Activated T-helper 17 cell treated with anti-CD3 and anti-CD28 coated beads, Interleukin-2, amount 50 U/mL, for 72 hours (primary cell): ENCODE data around the gene PPP6C. TPM values are rescaled to one million over a fixed set of nuclear protein-coding genes. Genes with fewer than 3 reads are reported as not detected.

ENCODE experiments used
- ATAC-seq: fragments of 150-1000 bp; cut with Tn5 transposase; replicated peaks from 2 replicates; pipeline ENCODE4 v1.10.0; 2021; ENCODE audit warnings: mild to moderate bottlenecking, moderate library complexity
- H3K27ac Mint-ChIP-seq: one replicate; pipeline ENCODE4 v1.8.0; 2022; ENCODE audit warnings: mixed read lengths
- H3K27me3 Mint-ChIP-seq: one replicate; pipeline ENCODE4 v1.8.0; 2022; ENCODE audit warnings: mixed read lengths
- H3K36me3 Mint-ChIP-seq: one replicate; pipeline ENCODE4 v1.8.0; 2022; ENCODE audit warnings: low read depth, mild to moderate bottlenecking, mixed read lengths
- H3K4me1 Mint-ChIP-seq: one replicate; pipeline ENCODE4 v1.8.0; 2022; ENCODE audit warnings: mixed read lengths
- H3K4me3 Mint-ChIP-seq: one replicate; pipeline ENCODE4 v1.8.0; 2022; ENCODE audit warnings: mild to moderate bottlenecking, mixed read lengths
- H3K9me3 Mint-ChIP-seq: one replicate; pipeline ENCODE4 v1.8.0; 2022; ENCODE audit warnings: mixed read lengths
- total RNA-seq, 2 donors: library from RNA; stranded (reverse); gene quantifications; one replicate each; pipeline ENCODE4 v1.2.3, GENCODE V29; 2022

Gene PPP6C
- total RNA-seq, 2 donors from 2014 or later = 26.6 to 55.2 TPM

DNA sequence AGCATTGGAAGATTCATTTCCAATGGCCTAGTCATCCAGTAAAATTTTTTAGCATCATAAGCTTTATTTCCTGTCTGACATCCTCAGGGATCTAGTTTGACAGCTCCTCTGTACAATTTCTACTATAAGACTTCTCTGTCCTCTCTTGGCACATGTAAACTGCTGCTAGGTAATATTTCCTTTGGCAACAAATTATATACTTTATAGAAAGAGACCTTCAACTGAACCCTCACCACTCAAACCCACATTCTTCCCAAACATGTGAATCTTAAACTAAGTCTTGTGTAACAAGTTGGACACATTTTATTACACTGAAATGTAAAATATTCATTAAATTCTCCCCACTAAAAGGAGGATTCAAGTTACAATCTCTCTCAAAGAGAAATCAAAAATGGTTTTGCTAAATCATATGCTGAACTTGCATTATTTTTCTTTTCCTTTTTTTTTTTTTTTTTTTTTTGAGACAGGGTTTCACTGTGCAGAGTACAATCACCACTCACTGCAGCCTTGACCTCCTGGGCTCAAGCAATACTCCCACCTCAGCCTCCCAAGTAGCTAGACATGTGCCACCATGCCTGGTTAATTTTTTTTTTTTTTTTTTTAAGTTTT is 83.2 kb downstream of the PPP6C start:
- H3K27me3 Mint-ChIP-seq = no peaks in the 10 kb centered on the region
- no peaks in the 10 kb centered on the region for H3K36me3 Mint-ChIP-seq
- no peak overlapping the region for H3K27ac Mint-ChIP-seq
- H3K4me1 Mint-ChIP-seq = peaks cover 6% of the 10 kb centered on the region
- ATAC-seq = no peak
- no peak overlapping the region for H3K4me3 Mint-ChIP-seq
- H3K9me3 Mint-ChIP-seq = no peaks in the 10 kb centered on the region

DNA sequence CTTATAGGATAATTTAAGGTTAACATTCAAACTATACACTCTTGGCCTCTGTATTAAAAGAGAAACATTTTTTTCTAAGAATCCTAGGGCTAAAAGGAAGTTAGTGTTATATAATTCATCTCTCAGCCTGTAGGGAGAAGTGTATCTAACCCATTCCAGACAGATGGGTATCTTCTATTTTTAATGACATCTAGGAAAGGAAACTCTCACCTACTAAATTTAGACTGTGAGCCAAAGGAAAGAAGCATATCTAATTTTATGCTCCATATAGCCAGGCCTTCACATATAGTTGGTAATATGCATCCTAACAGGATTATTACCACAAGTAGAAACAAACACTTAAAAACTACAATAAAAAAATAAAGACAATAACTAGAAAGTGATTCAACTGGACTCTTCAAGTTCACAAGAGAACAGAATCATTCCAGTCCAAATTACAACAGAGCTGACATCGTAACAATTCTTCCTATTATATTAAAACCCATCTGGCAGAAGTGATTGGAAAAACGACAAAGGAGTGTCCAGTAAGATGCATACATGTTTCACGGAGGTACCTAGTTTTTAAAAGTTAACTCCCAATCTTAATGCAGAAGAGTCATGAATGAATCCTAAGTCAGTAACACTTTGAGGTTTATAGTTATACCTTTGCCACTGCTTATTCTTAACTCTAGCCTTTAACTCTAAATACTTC is 85.7 kb downstream of the PPP6C start:
- no peak for ATAC-seq
- Mint-ChIP-seq H3K4me3 (no peak overlapping the region), H3K4me1 (peaks cover 6% of the 10 kb centered on the region), H3K9me3 (no peaks in the 10 kb centered on the region), H3K27ac (no peak overlapping the region), H3K36me3 (no peaks in the 10 kb centered on the region), H3K27me3 (no peaks in the 10 kb centered on the region)

DNA sequence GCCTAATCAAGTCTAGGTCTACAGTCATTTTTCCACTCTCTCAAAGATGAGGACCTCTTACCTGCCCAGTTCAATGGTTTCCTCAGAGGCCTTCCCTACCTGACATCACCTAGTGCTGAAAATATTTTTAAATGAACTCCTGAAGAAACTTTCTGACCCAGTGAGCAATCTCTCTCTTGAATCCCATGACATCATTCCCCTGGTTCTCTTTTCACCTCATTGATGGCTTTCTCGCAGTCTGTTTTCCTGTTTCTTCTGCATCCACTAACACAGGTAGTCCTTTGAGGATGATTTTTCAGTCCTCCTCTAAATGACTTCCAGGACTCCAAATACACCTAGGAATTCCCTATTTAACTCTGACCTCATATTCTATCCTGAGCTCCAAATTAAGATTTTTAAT is 86.6 kb downstream of the PPP6C start:
- Mint-ChIP-seq H3K9me3 (no peaks in the 10 kb centered on the region), H3K27ac (no peak overlapping the region), H3K36me3 (no peaks in the 10 kb centered on the region), H3K4me1 (peaks cover 6% of the 10 kb centered on the region), H3K4me3 (no peak overlapping the region), H3K27me3 (no peaks in the 10 kb centered on the region)
- no peak for ATAC-seq

DNA sequence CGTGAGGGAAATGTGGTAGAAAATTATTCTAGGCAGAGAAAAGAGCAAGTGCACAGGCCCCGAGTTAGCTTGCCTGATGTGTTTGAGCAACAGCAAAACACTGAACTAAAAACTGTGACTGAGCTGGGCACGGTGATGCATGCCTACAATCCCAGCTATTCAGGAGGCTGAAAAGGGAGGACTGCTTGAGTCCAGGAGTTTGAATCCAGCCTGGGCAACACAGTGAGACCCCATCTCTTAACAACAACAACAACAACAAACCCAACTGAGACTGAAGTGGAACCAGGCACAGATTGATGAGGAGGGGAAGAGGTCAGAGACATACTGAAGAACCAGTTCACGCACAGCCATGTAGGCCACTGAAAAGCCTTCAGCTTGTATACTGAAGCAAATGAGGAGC is 88.8 kb downstream of the PPP6C start:
- no peak overlapping the region for H3K4me3 Mint-ChIP-seq
- no peaks in the 10 kb centered on the region for H3K9me3 Mint-ChIP-seq

DNA sequence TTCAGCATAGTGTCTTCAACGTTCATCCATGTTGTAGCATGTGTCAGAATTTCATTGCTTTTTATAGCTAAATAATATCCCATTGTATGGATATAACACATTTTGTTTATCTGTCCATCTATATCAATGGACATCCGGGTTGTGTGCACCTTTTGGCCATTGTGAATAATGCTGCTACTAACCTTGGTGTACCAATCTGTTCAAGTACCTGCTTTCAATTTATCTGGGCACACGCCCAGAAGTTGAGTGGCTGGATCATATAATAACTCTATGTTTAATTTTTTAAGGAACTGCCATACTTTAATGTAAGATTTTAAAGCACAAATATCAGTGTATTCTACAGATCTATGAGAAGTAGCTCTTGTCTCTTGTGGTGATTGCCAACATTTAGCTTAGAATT is 89.8 kb downstream of the PPP6C start:
- Mint-ChIP-seq H3K9me3 (no peaks in the 10 kb centered on the region), H3K4me3 (no peak overlapping the region)

More for the DNA sequence above, 88.8 kb downstream of the PPP6C start:
- no peak for ATAC-seq
- Mint-ChIP-seq H3K27ac (no peak overlapping the region), H3K36me3 (no peaks in the 10 kb centered on the region), H3K27me3 (no peaks in the 10 kb centered on the region), H3K4me1 (peaks cover 6% of the 10 kb centered on the region)

More for the DNA sequence above, 89.8 kb downstream of the PPP6C start:
- Mint-ChIP-seq H3K36me3 (no peaks in the 10 kb centered on the region), H3K27ac (no peak overlapping the region), H3K27me3 (no peaks in the 10 kb centered on the region), H3K4me1 (peaks cover 6% of the 10 kb centered on the region)
- ATAC-seq = no peak

Other genes with a start within 250 kb of the PPP6C start
- gene GOLGA1, start 248.7 kb downstream of the PPP6C start, total RNA-seq = 10 to 100 TPM; 19.7 to 39.8 TPM
- 10 to 100 TPM in 1 of 2 donors, 1 to 10 TPM in 1; 9.7 to 16.1 TPM for gene SCAI, start 46.3 kb downstream of the PPP6C start, total RNA-seq
- gene RABEPK, start 10.7 kb upstream of the PPP6C start, total RNA-seq = 10 to 100 TPM; 17.4 to 42.1 TPM
- gene HSPA5, start 51.5 kb upstream of the PPP6C start, total RNA-seq = 100 to 1,000 TPM; 107 to 172 TPM
- 10 to 100 TPM; 51.4 to 60.2 TPM for gene GAPVD1, start 72.0 kb upstream of the PPP6C start, total RNA-seq